Activated naive CD4-positive, alpha-beta T cell treated with anti-CD3 and anti-CD28 coated beads for 36 hours (primary cell): ENCODE results near the gene NEDD9. TPM values are rescaled to one million over a fixed set of nuclear protein-coding genes. Genes with fewer than 3 reads are reported as not detected.

Experiments
- CTCF ChIA-PET: fragments of 350-600 bp; sonication (Branson Sonifier 250); formaldehyde crosslinking; loops from one replicate; lab custom pipeline; 2021; ENCODE audit warnings: antibody characterized with exemption; lab: Charles Lee
- DNase-seq: peaks from one replicate; pipeline ENCODE4 v3.0.0-alpha.2; 2020
- H3K27ac Mint-ChIP-seq: one replicate; pipeline ENCODE4 v1.8.0; 2021; ENCODE audit warnings: mild to moderate bottlenecking, mixed read lengths
- H3K27me3 Mint-ChIP-seq: one replicate; pipeline ENCODE4 v1.8.0; 2021; ENCODE audit warnings: low read depth, mixed read lengths
- H3K36me3 Mint-ChIP-seq: one replicate; pipeline ENCODE4 v1.8.0; 2021; ENCODE audit warnings: low read depth, mixed read lengths
- H3K4me1 Mint-ChIP-seq: one replicate; pipeline ENCODE4 v1.8.0; 2021; ENCODE audit warnings: low read depth, mixed read lengths
- H3K4me3 Mint-ChIP-seq: one replicate; pipeline ENCODE4 v1.8.0; 2021; ENCODE audit warnings: mild to moderate bottlenecking, moderate library complexity, mixed read lengths
- H3K9me3 Mint-ChIP-seq: one replicate; pipeline ENCODE4 v1.8.0; 2021; ENCODE audit warnings: mixed read lengths
- intact Hi-C: fragments of 100-400 bp; cut with micrococcal nuclease; formaldehyde crosslinking; loops from one replicate; pipeline ENCODE4 v1.15.1; 2023
- total RNA-seq, 2 experiments: library from RNA; stranded (reverse); gene quantifications; one replicate each; pipeline ENCODE4 v1.2.3, GENCODE V29; 2021

The NEDD9 gene
- total RNA-seq, 2 experiments from 2014 or later = 17.5 to 18.8 TPM

- Mint-ChIP-seq H3K4me1 (no peaks in the 10 kb centered on the region), H3K36me3 (peaks cover 75% of the 10 kb centered on the region), H3K27ac (no peak overlapping the region), H3K4me3 (no peak overlapping the region), H3K9me3 (peaks cover 3% of the 10 kb centered on the region), H3K27me3 (no peaks in the 10 kb centered on the region)
- intact Hi-C loops = no loop called here
- CTCF ChIA-PET = interaction anchor here (1.0 to 3.4 kb wide), 3 partner anchors 13 to 308 kb away, joined by 3 to 10 read pairs (median 4); no protein-coding TSS in a partner anchor
- no peak for DNase-seq
Observed at GRCh38 chr6:11188161-11188915, 44.1 kb downstream of the NEDD9 start.

GRCh38 chr6:11187301-11187700, 45.2 kb downstream of the NEDD9 start:
- CTCF ChIA-PET = interaction anchor here (0.6 to 3.4 kb wide), 4 partner anchors 12 to 309 kb away, joined by 3 to 10 read pairs (median 4); no protein-coding TSS in a partner anchor
- no peak overlapping the region for H3K27ac Mint-ChIP-seq

DNA sequence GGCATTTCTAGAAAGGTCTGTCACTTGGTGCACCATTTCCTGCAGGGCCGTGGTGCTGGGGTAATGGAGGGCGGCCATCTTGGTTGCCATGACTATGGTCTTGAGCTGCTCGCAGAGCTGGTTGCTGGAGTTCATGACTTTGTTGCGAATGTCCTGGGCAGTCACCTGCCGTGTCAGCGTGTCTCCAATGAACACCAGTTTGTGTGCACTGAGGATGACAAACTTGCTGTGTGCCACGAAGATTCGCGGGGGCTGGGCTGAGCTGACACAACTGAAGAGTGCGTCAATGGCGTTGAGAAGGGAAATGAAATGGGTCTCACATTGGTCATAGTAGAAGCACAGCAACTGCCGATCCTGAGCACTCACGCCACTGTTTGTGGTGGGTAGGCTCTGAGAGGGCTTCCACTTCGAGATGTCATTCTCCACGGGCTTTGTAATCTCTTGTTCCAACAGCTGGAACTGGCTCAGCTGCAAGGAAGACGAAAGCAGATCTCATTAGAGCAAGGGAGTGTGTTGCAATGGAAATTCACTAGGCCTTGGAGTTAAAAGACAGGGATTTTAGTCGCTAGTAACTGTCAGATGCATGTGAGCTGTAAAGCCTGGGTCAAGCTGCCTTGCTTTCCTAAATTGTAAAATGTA, 47.1 kb downstream of the NEDD9 start:
- H3K9me3 Mint-ChIP-seq = peaks cover 14% of the 10 kb centered on the region
- H3K4me1 Mint-ChIP-seq = no peaks in the 10 kb centered on the region
- no peak for DNase-seq
- H3K27ac Mint-ChIP-seq = no peak overlapping the region
- peaks cover 64% of the 10 kb centered on the region for H3K36me3 Mint-ChIP-seq
- intact Hi-C loops = no loop called here
- CTCF ChIA-PET = interaction anchor here (0.5 to 3.4 kb wide), 2 partner anchors 11 to 13 kb away, joined by 3 to 10 read pairs; no protein-coding TSS in a partner anchor
- no peak overlapping the region for H3K4me3 Mint-ChIP-seq
- no peaks in the 10 kb centered on the region for H3K27me3 Mint-ChIP-seq

More at GRCh38 chr6:11187301-11187700, 45.2 kb downstream of the NEDD9 start:
- DNase-seq = no peak
- intact Hi-C loops = no loop called here
- H3K27me3 Mint-ChIP-seq = no peaks in the 10 kb centered on the region
- H3K36me3 Mint-ChIP-seq = peaks cover 76% of the 10 kb centered on the region
- no peak overlapping the region for H3K4me3 Mint-ChIP-seq
- H3K4me1 Mint-ChIP-seq = no peaks in the 10 kb centered on the region
- peaks cover 4% of the 10 kb centered on the region for H3K9me3 Mint-ChIP-seq

GRCh38 chr6:11183761-11184362, 48.6 kb downstream of the NEDD9 start:
- Mint-ChIP-seq H3K9me3 (peaks cover 19% of the 10 kb centered on the region), H3K4me1 (no peaks in the 10 kb centered on the region), H3K27ac (no peak overlapping the region), H3K36me3 (peaks cover 55% of the 10 kb centered on the region), H3K27me3 (no peaks in the 10 kb centered on the region), H3K4me3 (no peak overlapping the region)
- CTCF ChIA-PET = no interaction called here
- intact Hi-C loops = no loop called here
- DNase-seq = no peak

DNA sequence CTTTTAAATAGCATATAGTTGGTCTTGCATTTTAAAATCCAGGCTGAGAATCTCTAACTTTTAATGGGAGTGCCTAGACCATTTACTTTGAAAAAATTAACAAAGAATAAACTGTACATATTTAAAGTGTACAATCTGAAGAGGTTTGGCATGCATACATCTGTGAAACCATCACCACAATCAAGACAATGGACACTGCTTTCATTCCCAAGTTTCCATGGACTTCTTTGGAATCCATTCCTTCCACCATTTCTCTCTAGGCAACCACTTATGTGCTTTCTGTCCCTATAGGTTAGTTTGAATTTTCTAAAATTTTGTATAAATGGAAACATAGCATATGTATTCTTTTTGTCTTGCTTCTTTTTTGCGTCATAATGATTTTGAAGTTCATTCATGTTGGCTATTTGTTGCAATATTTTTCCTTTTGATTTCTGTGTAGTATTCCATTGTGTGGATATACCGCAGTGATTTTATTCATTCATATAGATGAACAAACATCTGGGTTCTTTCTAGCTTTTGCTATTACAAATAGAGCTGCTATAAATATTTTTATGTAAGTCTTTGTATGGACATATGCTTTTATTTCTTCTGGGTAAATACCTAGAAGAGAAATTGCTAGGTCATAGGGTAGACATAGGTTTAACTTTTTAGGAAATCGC, 50.9 kb downstream of the NEDD9 start:
- Mint-ChIP-seq H3K27me3 (no peaks in the 10 kb centered on the region), H3K36me3 (peaks cover 36% of the 10 kb centered on the region), H3K27ac (no peak overlapping the region), H3K4me3 (no peak overlapping the region), H3K9me3 (peaks cover 19% of the 10 kb centered on the region), H3K4me1 (no peaks in the 10 kb centered on the region)
- DNase-seq = no peak
- CTCF ChIA-PET = interaction anchor here (0.6 to 2.5 kb wide), 2 partner anchors 10 to 314 kb away, joined by 3 to 10 read pairs; no protein-coding TSS in a partner anchor
- intact Hi-C loops = no loop called here

DNA sequence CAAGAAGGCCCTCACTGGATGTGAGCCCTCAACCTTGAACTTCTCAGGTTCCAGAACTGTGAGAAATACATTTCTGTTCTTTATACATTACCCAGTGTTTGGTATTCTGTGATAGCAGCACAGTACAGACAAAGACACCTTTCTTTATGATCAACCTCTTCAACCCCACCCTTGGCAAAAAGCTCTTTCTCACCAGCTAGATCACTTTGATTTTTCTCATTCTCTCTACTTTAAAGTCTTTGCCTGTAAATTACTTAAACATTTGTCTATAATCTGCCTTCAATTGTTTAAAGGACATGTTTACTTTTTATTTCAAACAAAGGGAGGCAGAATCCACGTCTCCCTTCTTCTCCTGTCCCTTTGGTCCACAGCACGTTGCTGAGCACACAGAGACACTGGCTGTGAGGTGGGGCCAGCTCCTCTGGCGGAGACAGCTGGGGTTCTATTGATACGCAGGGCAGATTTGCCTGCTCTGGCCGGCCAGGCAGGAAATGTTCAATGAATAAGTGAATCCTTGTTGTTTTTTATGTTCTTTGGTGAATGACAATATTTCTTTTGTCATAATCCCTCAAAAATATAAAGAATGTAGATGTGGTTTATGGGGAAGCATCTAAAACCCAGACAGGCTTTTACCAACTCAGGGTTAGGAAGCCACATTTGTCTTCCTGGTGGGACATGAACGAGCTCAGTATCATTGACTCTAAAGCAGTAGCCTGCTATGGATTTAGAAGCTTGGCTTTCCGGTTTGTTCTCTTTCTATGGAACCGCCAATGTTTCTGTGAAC, 52.9 kb downstream of the NEDD9 start:
- H3K27me3 Mint-ChIP-seq = no peaks in the 10 kb centered on the region
- intact Hi-C loops = no loop called here
- CTCF ChIA-PET = interaction anchor here (1.8 to 2.5 kb wide), 2 partner anchors 9 to 316 kb away, joined by 8 to 10 read pairs; no protein-coding TSS in a partner anchor
- H3K4me3 Mint-ChIP-seq = no peak overlapping the region
- no peak overlapping the region for H3K27ac Mint-ChIP-seq
- peaks cover 19% of the 10 kb centered on the region for H3K9me3 Mint-ChIP-seq
- no peaks in the 10 kb centered on the region for H3K4me1 Mint-ChIP-seq
- DNase-seq = no peak
- H3K36me3 Mint-ChIP-seq = peaks cover 20% of the 10 kb centered on the region

DNA sequence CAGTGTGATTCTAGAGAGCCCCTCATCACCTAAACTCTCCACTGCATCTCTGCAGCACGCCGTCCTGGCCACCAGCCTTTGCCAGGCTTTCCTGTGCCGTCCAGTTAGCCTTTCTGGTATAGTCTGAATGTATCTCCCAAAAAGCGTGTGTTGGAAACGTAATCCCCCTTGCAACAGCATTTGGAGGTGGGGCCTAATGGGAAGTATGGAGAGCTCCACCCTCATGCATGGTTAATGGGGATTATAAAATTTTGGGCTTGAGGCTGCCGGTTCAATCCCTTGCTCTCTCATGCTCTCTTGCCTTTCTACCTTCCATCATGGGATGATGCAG, 53.4 kb downstream of the NEDD9 start:
- intact Hi-C loops = no loop called here
- no peak for DNase-seq
- Mint-ChIP-seq H3K4me3 (no peak overlapping the region), H3K27ac (no peak overlapping the region), H3K9me3 (peaks cover 19% of the 10 kb centered on the region), H3K27me3 (no peaks in the 10 kb centered on the region), H3K36me3 (peaks cover 15% of the 10 kb centered on the region), H3K4me1 (no peaks in the 10 kb centered on the region)
- CTCF ChIA-PET = interaction anchor here (2.5 kb wide), 1 partner anchor 317 kb away, joined by 10 read pairs; no protein-coding TSS in a partner anchor

DNA sequence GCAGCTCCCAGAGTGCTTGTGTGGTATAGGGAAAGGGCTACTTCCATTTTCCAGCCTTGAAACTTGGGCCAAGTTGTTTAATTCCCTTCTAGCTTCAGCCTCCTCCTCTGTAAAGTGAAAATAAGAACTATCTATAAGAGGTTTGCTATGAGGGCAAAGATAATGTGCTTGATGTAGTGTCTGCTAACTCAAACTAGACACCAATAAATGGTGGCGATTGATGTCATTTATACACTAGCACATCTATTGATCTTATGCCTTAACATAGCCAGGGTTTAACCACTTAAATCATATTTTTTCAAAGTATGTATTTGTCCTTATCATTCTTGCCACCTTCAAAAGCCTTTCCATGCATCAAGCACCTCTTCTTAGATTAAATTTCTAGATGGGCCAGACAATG, 55.2 kb downstream of the NEDD9 start:
- peaks cover 8% of the 10 kb centered on the region for H3K4me1 Mint-ChIP-seq
- H3K9me3 Mint-ChIP-seq = peaks cover 15% of the 10 kb centered on the region
- DNase-seq = no peak
- intact Hi-C loops = no loop called here
- no peak overlapping the region for H3K4me3 Mint-ChIP-seq
- CTCF ChIA-PET = interaction anchor here (3.6 kb wide), 1 partner anchor 319 kb away, joined by 16 read pairs; no protein-coding TSS in a partner anchor
- H3K27me3 Mint-ChIP-seq = no peaks in the 10 kb centered on the region
- H3K36me3 Mint-ChIP-seq = peaks cover 2% of the 10 kb centered on the region
- H3K27ac Mint-ChIP-seq = no peak overlapping the region

GRCh38 chr6:11174242-11174611, 58.2 kb downstream of the NEDD9 start:
- CTCF ChIA-PET = interaction anchor here (0.6 to 1.3 kb wide), 7 partner anchors 11 to 644 kb away, joined by 3 read pairs; no protein-coding TSS in a partner anchor
- no peak overlapping the region for H3K4me3 Mint-ChIP-seq
- H3K27ac Mint-ChIP-seq = no peak overlapping the region
- intact Hi-C loops = loop anchor here (5.0 kb wide), 1 partner anchor 143 kb away; no protein-coding TSS in a partner anchor
- no peak for DNase-seq
- no peaks in the 10 kb centered on the region for H3K27me3 Mint-ChIP-seq
- H3K4me1 Mint-ChIP-seq = peaks cover 11% of the 10 kb centered on the region
- H3K9me3 Mint-ChIP-seq = no peaks in the 10 kb centered on the region
- H3K36me3 Mint-ChIP-seq = no peaks in the 10 kb centered on the region

DNA sequence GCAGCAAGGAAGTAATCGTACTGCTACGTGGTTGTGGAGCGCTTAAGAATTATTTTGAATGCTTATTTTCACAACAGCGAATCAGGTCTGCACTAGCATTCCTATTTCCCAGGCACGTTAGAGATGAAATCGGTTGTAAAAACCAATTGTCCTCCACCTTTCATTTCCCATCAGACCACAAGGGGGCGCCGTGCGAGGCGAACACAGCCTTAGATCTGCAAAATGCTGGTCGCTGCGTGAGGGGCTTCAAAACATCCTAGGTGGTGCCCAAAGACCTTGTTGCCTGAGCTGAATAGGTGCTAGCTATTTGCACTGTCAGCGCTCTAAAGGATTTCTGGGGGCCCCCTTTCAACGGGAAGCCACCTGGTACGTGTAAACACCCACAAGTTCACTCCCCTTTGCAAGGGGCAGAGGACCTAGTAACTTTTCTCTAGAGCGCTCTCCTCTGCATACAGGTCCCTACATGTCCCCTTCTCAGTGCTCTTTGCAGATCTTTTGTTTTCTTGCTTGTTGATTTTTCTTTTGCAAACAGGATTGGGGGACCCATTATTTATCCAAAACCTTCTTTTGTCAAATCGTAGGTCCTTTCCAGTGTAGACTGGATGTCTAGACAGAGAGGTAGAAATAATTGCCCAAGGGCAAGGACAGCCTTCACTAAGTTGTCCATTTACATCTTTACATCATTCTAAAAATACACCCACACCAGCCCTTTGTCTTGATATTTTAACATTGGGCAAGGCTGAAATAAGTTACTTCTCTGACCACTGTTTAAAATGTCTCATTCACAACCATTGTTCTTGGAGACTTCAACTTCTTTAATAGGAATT, 59.8 kb downstream of the NEDD9 start:
- H3K27ac Mint-ChIP-seq = no peak overlapping the region
- no peaks in the 10 kb centered on the region for H3K27me3 Mint-ChIP-seq
- intact Hi-C loops = loop anchor here (1.0 to 5.0 kb wide), 9 partner anchors 28 to 403 kb away; partner anchors contain the start of gene NEDD9
- peak; percentile 84 for DNase-seq
- H3K9me3 Mint-ChIP-seq = no peaks in the 10 kb centered on the region
- peaks cover 11% of the 10 kb centered on the region for H3K4me1 Mint-ChIP-seq
- H3K4me3 Mint-ChIP-seq = no peak overlapping the region
- H3K36me3 Mint-ChIP-seq = no peaks in the 10 kb centered on the region
- CTCF ChIA-PET = interaction anchor here (0.6 to 4.9 kb wide), 26 partner anchors 9 to 1132 kb away, joined by 3 to 71 read pairs (median 4); no protein-coding TSS in a partner anchor
